Mucosa of gallbladder (tissue), 1 donor: ENCODE measurements around the gene TFAP2D. TPM values are rescaled to one million over a fixed set of nuclear protein-coding genes. Genes with fewer than 3 reads are reported as not detected.

ENCODE experiments used
- DNase-seq: peaks from one replicate; pipeline ENCODE4 v3.0.0-alpha.2; 2020; ENCODE audit warnings: low spot score
- total RNA-seq: library from RNA; stranded (reverse); gene quantifications from one replicate; pipeline ENCODE4 v1.2.1, GENCODE V29; 2021
- donor health status: DM: no; HTN: no; CAD: no.

The TFAP2D gene
- total RNA-seq: not detected

GRCh38 chr6:50713226-50713625 lies at the start of gene TFAP2D:
TFAP2D (plus strand) TSS chr6:50713526; CDS start chr6:50714056, 530 bp downstream.
- DNase-seq: no peak

- no peak for DNase-seq
These were observed 49.5 kb upstream of the TFAP2D start for GRCh38 chr6:50663806-50664205.

GRCh38 chr6:50666089-50666488 lies 47.2 kb upstream of the TFAP2D start:
- DNase-seq: no peak

- no peak for DNase-seq
These were observed 32.0 kb upstream of the TFAP2D start for GRCh38 chr6:50681213-50681824.

GRCh38 chr6:50689210-50689609 lies 24.1 kb upstream of the TFAP2D start:
- no peak for DNase-seq

GRCh38 chr6:50691814-50692495 lies 21.4 kb upstream of the TFAP2D start:
- DNase-seq: no peak

GRCh38 chr6:50698546-50698945 lies 14.8 kb upstream of the TFAP2D start:
- no peak for DNase-seq

GRCh38 chr6:50699051-50699775 lies 14.1 kb upstream of the TFAP2D start:
- DNase-seq: no peak

- no peak for DNase-seq
These were observed 6.8 kb upstream of the TFAP2D start for GRCh38 chr6:50706575-50706974.

GRCh38 chr6:50707191-50707590 lies 6.1 kb upstream of the TFAP2D start:
- DNase-seq: no peak

- no peak for DNase-seq
These were observed 5.5 kb upstream of the TFAP2D start for GRCh38 chr6:50707652-50708300.

- DNase-seq: no peak
These were observed 4.5 kb upstream of the TFAP2D start for GRCh38 chr6:50708664-50709365.

- no peak for DNase-seq
These were observed 4.0 kb upstream of the TFAP2D start for GRCh38 chr6:50709366-50709734.

GRCh38 chr6:50711686-50712085 lies 1.6 kb upstream of the TFAP2D start:
- DNase-seq: no peak

GRCh38 chr6:50712291-50712690 lies 1.0 kb upstream of the TFAP2D start:
- DNase-seq: no peak

GRCh38 chr6:50713977-50714486 lies 706 bp downstream of the TFAP2D start:
- no peak for DNase-seq

- DNase-seq: no peak
These were observed 1.4 kb downstream of the TFAP2D start for GRCh38 chr6:50714487-50715379.

GRCh38 chr6:50716899-50717509 lies 3.7 kb downstream of the TFAP2D start:
- no peak for DNase-seq

GRCh38 chr6:50717734-50718457 lies 4.6 kb downstream of the TFAP2D start:
- DNase-seq: no peak

- DNase-seq: no peak
These were observed 5.2 kb downstream of the TFAP2D start for GRCh38 chr6:50718566-50718965.
